Skeletal muscle satellite cell (primary cell): ENCODE results near the gene SLC8A3.

Experiments
- H3K27me3 ChIP-seq: 2 replicates; pipeline ENCODE4 v1.7.0; 2013; ENCODE audit warnings: low read length; ENCODE audit not compliant: control insufficient read depth, insufficient read depth
- H3K36me3 ChIP-seq: 2 replicates; pipeline ENCODE4 v1.7.0; 2013; ENCODE audit warnings: mild to moderate bottlenecking, control low read depth, low read length; ENCODE audit not compliant: insufficient read depth
- H3K4me1 ChIP-seq: 2 replicates; pipeline ENCODE4 v1.7.0; 2013; ENCODE audit warnings: low read length; ENCODE audit not compliant: control insufficient read depth, insufficient read depth
- H3K4me2 ChIP-seq: 2 replicates; pipeline ENCODE4 v1.7.0; 2013; ENCODE audit warnings: mild to moderate bottlenecking, low read length
- H3K4me3 ChIP-seq: 2 replicates; pipeline ENCODE4 v1.7.0; 2013; ENCODE audit warnings: low read length
- H3K9ac ChIP-seq: 2 replicates; pipeline ENCODE4 v1.7.0; 2013; ENCODE audit warnings: mild to moderate bottlenecking, low read depth, low read length, moderate library complexity
- H3K9me3 ChIP-seq: replicated peaks from 2 replicates; pipeline ENCODE4 v1.7.0; 2013; ENCODE audit warnings: mild to moderate bottlenecking, control low read depth, low read length

SLC8A3 gene

DNA sequence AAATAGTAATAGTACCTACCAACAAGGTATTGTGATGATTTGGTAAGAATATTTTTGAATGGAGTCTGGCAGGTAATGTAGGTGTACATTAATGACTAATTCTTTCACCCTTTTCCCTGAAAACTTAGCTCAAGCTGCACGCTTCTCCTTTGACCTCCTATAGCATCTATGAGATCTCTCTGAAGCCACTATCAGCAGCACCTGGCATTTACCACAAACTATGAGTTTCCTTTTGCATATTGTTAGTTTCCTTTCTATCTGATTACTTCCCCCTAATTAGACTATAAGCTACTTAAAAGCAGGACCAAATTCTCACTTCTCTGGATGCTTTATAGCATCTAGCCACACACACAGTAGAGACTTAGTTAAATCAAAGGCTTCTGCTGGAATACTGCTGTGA, 48.1 kb downstream of the SLC8A3 start:
- H3K9ac ChIP-seq, result no peak overlapping the region
- no peaks in the 10 kb centered on the region for H3K4me1 ChIP-seq
- no peak overlapping the region for H3K4me2 ChIP-seq
- H3K27me3 ChIP-seq, result no peaks in the 10 kb centered on the region
- no peaks in the 10 kb centered on the region for H3K9me3 ChIP-seq
- H3K36me3 ChIP-seq, result no peaks in the 10 kb centered on the region
- no peak overlapping the region for H3K4me3 ChIP-seq

DNA sequence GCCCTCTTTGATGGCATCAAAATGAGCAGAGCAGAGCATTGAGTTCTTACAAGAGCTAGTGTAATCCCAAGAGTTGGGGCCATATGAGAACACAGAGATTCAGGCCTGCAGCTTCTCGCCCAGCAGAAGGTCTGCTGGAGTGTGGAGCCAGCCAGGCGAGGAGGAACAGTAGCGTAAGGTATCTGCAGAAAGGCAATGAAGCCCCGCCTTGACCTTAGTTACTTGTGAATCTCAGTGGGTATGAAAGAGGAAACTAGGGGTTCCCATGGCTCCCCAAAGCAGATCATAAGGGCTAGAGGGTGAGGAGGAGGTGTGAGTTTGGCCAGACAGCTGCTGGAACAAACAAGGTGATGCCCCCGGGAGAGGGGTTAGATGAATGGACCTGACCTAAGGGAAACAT, 49.4 kb downstream of the SLC8A3 start:
- H3K27me3 ChIP-seq, result no peaks in the 10 kb centered on the region
- no peak overlapping the region for H3K9ac ChIP-seq
- H3K9me3 ChIP-seq, result no peaks in the 10 kb centered on the region
- no peaks in the 10 kb centered on the region for H3K36me3 ChIP-seq
- H3K4me2 ChIP-seq, result no peak overlapping the region
- no peak overlapping the region for H3K4me3 ChIP-seq
- no peaks in the 10 kb centered on the region for H3K4me1 ChIP-seq

GRCh38 chr14:70137788-70138187, 51.0 kb downstream of the SLC8A3 start:
- no peaks in the 10 kb centered on the region for H3K9me3 ChIP-seq
- H3K9ac ChIP-seq, result no peak overlapping the region
- no peak overlapping the region for H3K4me3 ChIP-seq
- H3K36me3 ChIP-seq, result no peaks in the 10 kb centered on the region
- H3K27me3 ChIP-seq, result no peaks in the 10 kb centered on the region
- H3K4me1 ChIP-seq, result no peaks in the 10 kb centered on the region
- H3K4me2 ChIP-seq, result no peak overlapping the region

- no peaks in the 10 kb centered on the region for H3K36me3 ChIP-seq
- no peak overlapping the region for H3K4me2 ChIP-seq
- no peak overlapping the region for H3K4me3 ChIP-seq
- H3K27me3 ChIP-seq, result peaks cover 6% of the 10 kb centered on the region
- H3K4me1 ChIP-seq, result no peaks in the 10 kb centered on the region
- no peaks in the 10 kb centered on the region for H3K9me3 ChIP-seq
- H3K9ac ChIP-seq, result no peak overlapping the region
These were observed 55.3 kb downstream of the SLC8A3 start for GRCh38 chr14:70133461-70133860.

- Histone ChIP-seq H3K9ac (no peak overlapping the region), H3K4me3 (no peak overlapping the region), H3K9me3 (no peaks in the 10 kb centered on the region)
These were observed 58.3 kb downstream of the SLC8A3 start for GRCh38 chr14:70130482-70130881.

DNA sequence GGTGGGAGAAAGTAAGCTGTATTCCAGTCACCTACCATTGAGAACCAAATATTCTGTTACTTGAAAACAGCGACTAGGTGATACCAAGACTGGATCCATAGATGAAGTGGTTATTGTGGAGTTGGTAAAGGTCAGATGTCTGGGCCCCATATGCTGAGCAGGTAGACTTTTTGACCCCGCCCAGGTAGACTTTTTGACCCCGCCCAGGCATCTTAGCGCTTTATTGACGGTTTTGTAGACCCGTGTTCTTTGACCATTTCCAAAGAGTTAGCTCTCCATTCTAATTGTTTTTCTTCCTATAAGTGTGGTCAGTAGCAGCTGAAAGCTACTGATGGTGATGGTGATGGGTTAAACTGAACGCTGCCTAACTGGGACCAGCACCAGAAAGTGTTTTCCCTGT, 61.6 kb downstream of the SLC8A3 start:
- Histone ChIP-seq H3K9me3 (no peaks in the 10 kb centered on the region), H3K4me1 (no peaks in the 10 kb centered on the region), H3K9ac (no peak overlapping the region), H3K36me3 (no peaks in the 10 kb centered on the region), H3K4me3 (no peak overlapping the region), H3K4me2 (no peak overlapping the region), H3K27me3 (peaks cover 6% of the 10 kb centered on the region)

More at GRCh38 chr14:70130482-70130881, 58.3 kb downstream of the SLC8A3 start:
- Histone ChIP-seq H3K36me3 (no peaks in the 10 kb centered on the region), H3K27me3 (peaks cover 6% of the 10 kb centered on the region), H3K4me2 (no peak overlapping the region), H3K4me1 (no peaks in the 10 kb centered on the region)

- H3K4me1 ChIP-seq, result no peaks in the 10 kb centered on the region
- no peaks in the 10 kb centered on the region for H3K27me3 ChIP-seq
- H3K9me3 ChIP-seq, result no peaks in the 10 kb centered on the region
- no peak overlapping the region for H3K4me3 ChIP-seq
- H3K36me3 ChIP-seq, result no peaks in the 10 kb centered on the region
- no peak overlapping the region for H3K9ac ChIP-seq
- no peak overlapping the region for H3K4me2 ChIP-seq
These were observed 65.0 kb downstream of the SLC8A3 start for GRCh38 chr14:70123796-70124195.

DNA sequence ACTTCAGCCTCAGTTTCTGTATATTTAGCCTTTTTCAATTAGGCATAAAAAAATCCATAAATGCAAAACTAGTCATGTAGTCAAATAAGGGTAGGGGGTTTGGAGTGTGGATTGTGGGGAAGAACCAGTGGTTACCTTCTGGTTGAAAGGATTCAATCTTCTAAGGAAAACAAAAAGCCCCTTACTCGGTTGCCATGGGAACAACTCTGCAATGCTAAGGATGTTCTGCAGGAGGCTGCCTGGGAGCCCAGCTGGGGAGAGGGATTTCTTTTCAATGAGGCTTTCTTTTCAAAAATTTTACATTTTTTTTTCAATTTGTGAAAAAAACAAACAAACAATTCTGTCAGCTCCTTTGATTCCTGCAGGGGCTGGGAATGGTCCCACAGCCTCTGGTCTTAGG, 67.2 kb downstream of the SLC8A3 start:
- no peaks in the 10 kb centered on the region for H3K4me1 ChIP-seq
- H3K27me3 ChIP-seq, result no peaks in the 10 kb centered on the region
- H3K4me3 ChIP-seq, result no peak overlapping the region
- H3K9ac ChIP-seq, result no peak overlapping the region
- no peak overlapping the region for H3K4me2 ChIP-seq
- H3K9me3 ChIP-seq, result no peaks in the 10 kb centered on the region
- no peaks in the 10 kb centered on the region for H3K36me3 ChIP-seq

- H3K9me3 ChIP-seq, result no peaks in the 10 kb centered on the region
- H3K4me3 ChIP-seq, result no peak overlapping the region
- H3K4me2 ChIP-seq, result no peak overlapping the region
- H3K27me3 ChIP-seq, result no peaks in the 10 kb centered on the region
- H3K9ac ChIP-seq, result no peak overlapping the region
- no peaks in the 10 kb centered on the region for H3K36me3 ChIP-seq
- no peaks in the 10 kb centered on the region for H3K4me1 ChIP-seq
These were observed 70.7 kb downstream of the SLC8A3 start for GRCh38 chr14:70118064-70118463.

- no peak overlapping the region for H3K4me2 ChIP-seq
- H3K27me3 ChIP-seq, result no peaks in the 10 kb centered on the region
- H3K36me3 ChIP-seq, result no peaks in the 10 kb centered on the region
- no peaks in the 10 kb centered on the region for H3K9me3 ChIP-seq
- H3K4me3 ChIP-seq, result no peak overlapping the region
- no peak overlapping the region for H3K9ac ChIP-seq
- H3K4me1 ChIP-seq, result no peaks in the 10 kb centered on the region
These were observed 72.5 kb downstream of the SLC8A3 start for GRCh38 chr14:70116278-70116677.

GRCh38 chr14:70114621-70115156, 74.1 kb downstream of the SLC8A3 start:
- H3K4me3 ChIP-seq, result no peak overlapping the region
- H3K27me3 ChIP-seq, result no peaks in the 10 kb centered on the region
- no peaks in the 10 kb centered on the region for H3K4me1 ChIP-seq
- no peak overlapping the region for H3K4me2 ChIP-seq
- H3K36me3 ChIP-seq, result no peaks in the 10 kb centered on the region
- H3K9me3 ChIP-seq, result no peaks in the 10 kb centered on the region
- no peak overlapping the region for H3K9ac ChIP-seq

GRCh38 chr14:70113211-70113610, 75.5 kb downstream of the SLC8A3 start:
- H3K4me2 ChIP-seq, result no peak overlapping the region
- no peak overlapping the region for H3K4me3 ChIP-seq
- no peaks in the 10 kb centered on the region for H3K27me3 ChIP-seq
- no peak overlapping the region for H3K9ac ChIP-seq
- H3K9me3 ChIP-seq, result no peaks in the 10 kb centered on the region
- no peaks in the 10 kb centered on the region for H3K36me3 ChIP-seq
- H3K4me1 ChIP-seq, result no peaks in the 10 kb centered on the region
